Measurements from ENCODE around the gene AFF1. TPM values are rescaled to one million over a fixed set of nuclear protein-coding genes. Genes with fewer than 3 reads are reported as not detected.

Gene AFF1
- total RNA-seq, 4 donors from 2014 or later: 89.4 to 138 (median 103) TPM

DNA sequence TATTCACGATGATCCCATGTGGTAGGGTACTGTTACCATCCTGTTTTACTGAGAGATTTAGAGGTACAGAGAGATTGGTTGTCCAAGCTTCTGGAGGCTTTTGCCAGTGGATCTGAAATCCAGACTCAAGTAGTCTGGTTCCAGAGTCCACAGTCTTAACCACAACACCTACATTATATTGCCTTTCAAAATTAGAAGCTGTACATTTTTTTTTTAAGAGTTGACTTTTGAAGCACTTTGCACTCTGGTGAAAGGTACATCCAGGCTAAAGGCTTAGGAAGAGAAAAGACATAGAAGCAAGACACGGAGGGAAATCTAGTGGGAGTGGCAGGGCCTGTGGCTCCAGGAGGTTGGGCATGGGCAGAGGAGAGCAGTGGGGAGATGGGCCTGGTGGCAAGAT lies 122.1 kb downstream of the AFF1 start:
- ATAC-seq (ENCODE audit: low FRiP score) (no peak), DNase-seq (ENCODE audit: low spot score) (no peak)
- TF ChIP-seq, protein P1, sequence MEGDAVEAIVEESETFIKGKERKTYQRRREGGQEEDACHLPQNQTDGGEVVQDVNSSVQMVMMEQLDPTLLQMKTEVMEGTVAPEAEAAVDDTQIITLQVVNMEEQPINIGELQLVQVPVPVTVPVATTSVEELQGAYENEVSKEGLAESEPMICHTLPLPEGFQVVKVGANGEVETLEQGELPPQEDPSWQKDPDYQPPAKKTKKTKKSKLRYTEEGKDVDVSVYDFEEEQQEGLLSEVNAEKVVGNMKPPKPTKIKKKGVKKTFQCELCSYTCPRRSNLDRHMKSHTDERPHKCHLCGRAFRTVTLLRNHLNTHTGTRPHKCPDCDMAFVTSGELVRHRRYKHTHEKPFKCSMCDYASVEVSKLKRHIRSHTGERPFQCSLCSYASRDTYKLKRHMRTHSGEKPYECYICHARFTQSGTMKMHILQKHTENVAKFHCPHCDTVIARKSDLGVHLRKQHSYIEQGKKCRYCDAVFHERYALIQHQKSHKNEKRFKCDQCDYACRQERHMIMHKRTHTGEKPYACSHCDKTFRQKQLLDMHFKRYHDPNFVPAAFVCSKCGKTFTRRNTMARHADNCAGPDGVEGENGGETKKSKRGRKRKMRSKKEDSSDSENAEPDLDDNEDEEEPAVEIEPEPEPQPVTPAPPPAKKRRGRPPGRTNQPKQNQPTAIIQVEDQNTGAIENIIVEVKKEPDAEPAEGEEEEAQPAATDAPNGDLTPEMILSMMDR (IDR thresholded peaks at IDR 0.05): no peak

DNA sequence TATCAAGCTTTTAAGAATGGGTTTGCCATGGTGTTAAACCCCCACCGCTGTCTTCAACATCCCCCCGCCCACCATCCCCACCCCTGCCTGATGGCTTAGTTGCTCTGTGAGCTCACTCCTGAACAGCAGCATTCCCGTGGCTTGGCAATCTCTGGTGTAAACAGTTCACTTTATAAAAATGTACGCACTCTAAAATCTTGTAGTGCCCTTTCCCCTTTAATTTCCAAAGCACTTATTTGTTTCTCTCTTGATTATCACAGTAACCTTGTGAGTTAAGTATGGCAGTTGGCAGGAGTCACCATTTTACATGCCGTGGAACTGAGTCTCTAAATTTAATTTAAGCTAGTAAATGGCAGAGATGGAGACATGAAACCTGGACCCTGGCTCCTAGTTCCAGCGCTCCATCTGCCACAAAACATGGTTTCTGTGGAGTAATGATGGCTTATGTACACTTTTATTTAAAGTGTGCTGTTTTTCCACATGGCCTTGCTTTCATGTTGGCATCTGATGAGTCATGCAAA lies 123.1 kb downstream of the AFF1 start:
- no peak for DNase-seq (ENCODE audit: low spot score)
- TF ChIP-seq, protein P1 (IDR thresholded peaks at IDR 0.05): no peak
- ATAC-seq (ENCODE audit: low FRiP score): no peak

DNA sequence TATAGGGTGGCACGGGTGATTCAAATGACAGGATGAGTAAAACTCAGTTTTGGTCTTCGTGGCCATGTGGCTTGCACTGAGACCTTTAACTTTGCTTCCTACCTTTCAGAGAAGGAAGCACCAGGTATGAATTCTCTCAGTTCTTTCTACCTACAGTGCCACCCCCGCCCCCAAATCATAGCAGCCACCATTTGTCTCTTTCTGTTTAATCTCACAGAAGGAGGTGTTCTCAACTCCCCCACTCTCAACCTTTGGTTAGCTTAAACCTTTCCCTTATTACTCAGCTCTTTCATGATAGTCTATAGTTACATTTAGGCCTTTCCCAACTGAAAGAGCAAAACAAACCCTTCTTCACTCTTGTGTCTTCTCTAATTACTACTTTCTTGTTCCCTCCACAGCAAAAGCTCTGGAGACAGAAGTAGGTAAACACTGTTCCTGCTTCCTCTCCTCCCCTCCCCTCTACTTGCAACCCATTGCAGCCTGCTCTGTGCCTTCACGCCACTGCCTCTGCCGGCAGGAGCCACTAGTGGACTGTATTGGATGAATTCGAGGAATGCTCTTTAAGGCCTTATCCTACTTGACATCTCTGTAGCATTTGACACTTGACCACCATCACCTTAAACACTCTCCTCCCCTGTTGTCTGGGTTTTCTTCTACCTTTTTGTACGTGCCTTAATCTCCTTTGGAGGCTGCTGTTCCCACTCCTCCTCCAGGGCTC lies 123.7 kb downstream of the AFF1 start:
- ATAC-seq (ENCODE audit: low FRiP score): no peak
- TF ChIP-seq, protein P1 (IDR thresholded peaks at IDR 0.05): no peak
- DNase-seq (ENCODE audit: low spot score): no peak

DNA sequence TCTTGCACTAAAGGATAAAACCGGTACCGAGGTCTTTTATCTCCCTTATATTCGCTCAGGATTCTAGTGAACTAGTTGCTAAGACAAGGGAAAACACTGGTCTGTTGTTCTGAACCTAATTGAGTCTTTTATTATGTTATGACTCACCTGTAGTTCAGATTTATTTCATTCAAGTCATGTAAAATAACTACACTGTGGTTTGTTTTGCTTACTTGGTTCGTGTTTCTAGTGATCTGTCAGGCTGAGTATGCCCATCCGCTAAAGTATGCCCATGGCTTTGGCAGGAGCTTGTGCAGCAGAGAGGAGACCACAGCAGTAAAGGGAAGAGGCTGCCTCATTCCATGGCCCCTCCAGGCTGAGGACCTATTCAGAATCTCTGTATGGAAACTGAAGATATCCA lies 126.1 kb downstream of the AFF1 start:
- no peak for ATAC-seq (ENCODE audit: low FRiP score)
- TF ChIP-seq, protein P1 (IDR thresholded peaks at IDR 0.05): no peak

DNA sequence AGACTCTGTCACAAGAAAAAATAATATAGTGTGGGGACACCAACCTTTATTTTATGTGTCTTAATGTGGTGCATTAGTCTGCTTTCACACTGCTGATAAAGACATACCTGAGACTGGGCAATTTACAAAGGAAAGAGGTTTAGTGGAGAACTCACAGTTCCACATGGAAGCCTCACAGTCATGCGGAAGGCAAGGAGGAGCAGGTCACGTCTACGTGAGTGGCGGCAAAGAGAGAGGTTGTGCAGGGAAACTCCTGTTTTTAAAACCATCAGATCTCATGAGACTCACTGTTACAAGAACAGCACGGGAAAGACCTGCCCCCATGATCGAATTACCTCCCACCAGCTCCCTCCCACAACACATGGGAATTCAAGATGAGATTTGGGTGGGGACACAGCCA lies 130.2 kb downstream of the AFF1 start:
- DNase-seq (ENCODE audit: low spot score): no peak
- ATAC-seq (ENCODE audit: low FRiP score): no peak
- TF ChIP-seq, protein P1 (IDR thresholded peaks at IDR 0.05): no peak

More for the DNA sequence above, 126.1 kb downstream of the AFF1 start:
- no peak for DNase-seq (ENCODE audit: low spot score)

DNA sequence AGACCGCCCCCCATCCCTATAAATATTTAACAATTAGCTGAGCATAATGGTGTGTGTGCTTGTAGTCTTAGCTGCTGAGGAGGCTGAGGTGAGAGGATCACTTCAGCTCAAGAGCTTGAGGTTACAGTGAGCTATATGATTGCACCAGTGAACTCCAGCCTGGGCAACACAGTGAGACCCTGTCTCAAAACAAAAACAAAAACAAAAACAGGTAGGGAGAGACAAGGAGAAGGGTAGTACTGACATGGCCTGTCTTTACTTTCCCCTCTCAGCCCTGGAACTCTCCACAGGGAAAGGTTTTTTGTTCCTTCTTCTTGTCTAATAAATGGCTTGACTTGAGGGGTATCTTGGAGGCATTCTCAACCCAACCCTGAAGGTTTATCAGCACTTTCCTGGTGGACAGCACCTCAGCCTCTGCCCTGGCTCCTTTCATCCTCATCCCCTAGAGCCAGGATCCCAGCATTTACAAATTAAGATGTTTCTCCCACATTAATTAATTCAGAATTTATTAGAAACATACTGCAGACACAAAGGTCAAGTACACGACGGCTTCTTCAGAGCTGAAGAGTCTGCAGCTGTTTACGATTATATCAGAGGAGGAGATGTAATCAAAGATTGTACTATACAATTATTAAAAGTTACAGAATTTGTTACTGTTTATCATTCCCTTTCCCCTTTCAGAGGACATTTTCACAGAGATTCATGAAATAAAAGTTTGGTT lies 131.8 kb downstream of the AFF1 start:
- TF ChIP-seq, protein P1 (IDR thresholded peaks at IDR 0.05): no peak
- ATAC-seq (ENCODE audit: low FRiP score) (no peak), DNase-seq (ENCODE audit: low spot score) (no peak)
